GM10266 (cell line): ENCODE data around the gene INPP5A.

ENCODE experiments used
- DNase-seq: peaks from one replicate; pipeline ENCODE4 v3.0.0; 2012; ENCODE audit errors: extremely low spot score
- TF ChIP-seq, protein P1 (sequence below): IDR thresholded peaks from 2 replicates; pipeline ENCODE4 v1.5.1; 2012; ENCODE audit warnings: mild to moderate bottlenecking, low read depth; ENCODE audit not compliant: control insufficient read depth, insufficient read depth; ENCODE audit errors: missing control alignments

The INPP5A gene

DNA sequence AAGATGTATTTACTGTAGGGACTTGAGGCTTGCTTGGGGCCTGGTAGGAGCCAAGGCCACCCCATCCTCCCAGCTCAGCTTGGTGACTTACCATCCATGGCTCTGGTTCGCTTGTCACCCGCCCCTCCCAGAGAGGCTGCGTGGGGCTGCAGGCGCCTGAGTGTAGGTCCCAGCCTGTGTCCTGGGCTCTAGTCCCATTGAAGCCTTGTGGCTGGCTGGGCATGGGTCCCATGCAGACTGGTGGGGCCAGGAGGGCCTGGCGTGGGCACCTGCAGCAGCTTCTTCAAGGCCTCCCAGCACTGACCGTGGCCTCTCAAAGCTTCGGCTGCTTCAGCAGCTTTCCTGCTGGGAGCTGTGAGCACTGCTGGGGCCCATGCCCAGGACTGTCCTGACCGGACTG is 118.1 kb downstream of the INPP5A start:
- DNase-seq = no peak
- TF ChIP-seq, protein P1, sequence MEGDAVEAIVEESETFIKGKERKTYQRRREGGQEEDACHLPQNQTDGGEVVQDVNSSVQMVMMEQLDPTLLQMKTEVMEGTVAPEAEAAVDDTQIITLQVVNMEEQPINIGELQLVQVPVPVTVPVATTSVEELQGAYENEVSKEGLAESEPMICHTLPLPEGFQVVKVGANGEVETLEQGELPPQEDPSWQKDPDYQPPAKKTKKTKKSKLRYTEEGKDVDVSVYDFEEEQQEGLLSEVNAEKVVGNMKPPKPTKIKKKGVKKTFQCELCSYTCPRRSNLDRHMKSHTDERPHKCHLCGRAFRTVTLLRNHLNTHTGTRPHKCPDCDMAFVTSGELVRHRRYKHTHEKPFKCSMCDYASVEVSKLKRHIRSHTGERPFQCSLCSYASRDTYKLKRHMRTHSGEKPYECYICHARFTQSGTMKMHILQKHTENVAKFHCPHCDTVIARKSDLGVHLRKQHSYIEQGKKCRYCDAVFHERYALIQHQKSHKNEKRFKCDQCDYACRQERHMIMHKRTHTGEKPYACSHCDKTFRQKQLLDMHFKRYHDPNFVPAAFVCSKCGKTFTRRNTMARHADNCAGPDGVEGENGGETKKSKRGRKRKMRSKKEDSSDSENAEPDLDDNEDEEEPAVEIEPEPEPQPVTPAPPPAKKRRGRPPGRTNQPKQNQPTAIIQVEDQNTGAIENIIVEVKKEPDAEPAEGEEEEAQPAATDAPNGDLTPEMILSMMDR = no peak

DNA sequence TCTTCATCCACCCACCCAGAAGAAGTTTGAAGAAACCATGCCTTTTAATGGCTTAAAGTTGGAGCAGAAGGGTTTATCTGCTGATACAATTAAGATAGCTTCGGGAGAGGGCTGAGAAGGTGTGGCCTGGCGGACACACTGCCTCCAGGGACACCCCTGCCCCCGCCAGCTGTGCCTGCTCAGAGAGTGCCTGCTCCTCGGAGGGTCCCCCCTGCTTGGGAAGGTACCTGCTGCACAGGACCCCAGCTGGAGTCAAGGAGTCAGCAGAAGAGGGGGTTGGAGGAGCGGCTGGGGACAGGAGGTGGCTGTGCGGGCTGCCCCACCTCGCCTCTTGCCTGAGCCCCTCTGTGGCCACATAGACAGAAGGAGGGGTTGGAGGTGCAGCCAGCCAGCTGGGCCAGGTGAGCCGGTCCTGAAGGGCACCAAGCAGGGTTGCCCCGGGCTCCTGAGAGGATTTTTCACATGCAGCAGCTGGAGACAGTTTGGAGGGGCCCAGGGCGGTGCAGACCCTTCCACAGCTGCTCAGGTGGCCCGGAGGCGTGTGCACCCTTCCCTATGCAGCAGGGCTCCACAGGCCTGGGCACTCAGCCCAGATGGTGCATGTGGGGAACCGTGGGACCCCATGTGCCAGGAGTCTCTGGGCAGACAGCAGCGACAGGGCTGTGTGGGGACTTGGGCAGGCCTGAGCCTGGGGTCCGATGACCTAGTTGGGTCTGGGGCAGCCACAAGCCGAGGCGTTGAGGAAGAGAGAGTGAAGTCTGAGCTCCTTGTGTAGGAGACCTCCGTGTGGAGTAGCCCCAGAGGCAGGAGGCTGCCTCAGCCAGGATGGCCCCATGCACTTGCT is 118.9 kb downstream of the INPP5A start:
- no peak for DNase-seq
- TF ChIP-seq, protein P1 = no peak

DNA sequence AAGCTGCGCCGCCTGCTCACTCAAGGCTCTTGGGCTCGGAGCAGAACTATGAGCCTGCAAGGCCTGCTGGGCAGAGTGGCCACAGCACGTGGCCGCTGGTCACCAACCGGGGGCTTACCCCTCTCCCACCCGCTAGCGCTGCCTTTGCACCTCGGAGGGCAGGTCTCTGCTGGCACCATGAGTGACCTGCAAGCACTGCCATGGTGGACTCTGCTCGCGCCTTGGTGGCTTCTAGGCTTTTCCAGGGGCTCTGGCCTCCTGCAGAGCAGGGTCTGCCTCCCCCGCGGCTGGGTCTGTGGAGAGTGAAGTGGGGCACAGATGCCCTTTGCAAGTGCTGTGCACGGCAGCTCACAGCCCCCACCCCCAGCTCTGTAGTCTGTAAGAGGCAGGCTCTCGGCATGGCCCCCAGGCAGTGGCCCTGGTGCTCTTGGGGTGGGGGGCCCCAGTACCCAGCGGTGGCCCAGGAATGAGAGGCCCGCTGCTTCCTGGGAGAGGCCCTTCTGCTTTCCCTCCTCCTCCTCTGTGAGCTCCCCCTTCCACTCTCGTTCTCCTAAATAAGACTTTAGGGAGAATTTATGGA is 119.6 kb downstream of the INPP5A start:
- DNase-seq = no peak

DNA sequence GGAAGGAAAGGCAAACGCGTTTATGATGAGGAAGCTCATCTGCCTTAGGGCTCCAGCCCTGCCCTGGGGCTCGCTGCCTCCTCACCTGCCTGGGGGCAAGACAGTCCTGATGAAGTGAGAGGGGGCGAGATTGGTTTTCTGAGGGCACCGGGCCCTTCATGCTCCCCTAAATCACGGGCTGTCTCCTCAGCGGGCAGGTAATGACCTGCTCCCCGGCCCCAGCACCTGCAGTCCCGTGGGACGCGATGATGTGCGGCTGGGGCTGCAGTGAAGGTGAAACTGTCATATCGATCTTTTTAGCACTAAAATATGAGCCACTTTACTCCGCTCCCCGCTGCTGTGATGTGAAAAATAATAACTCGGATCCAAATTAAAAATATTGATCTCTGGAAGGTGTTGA is 120.2 kb downstream of the INPP5A start:
- TF ChIP-seq, protein P1 = no peak
- no peak for DNase-seq

More for the DNA sequence above, 119.6 kb downstream of the INPP5A start:
- TF ChIP-seq, protein P1 = no peak

DNA sequence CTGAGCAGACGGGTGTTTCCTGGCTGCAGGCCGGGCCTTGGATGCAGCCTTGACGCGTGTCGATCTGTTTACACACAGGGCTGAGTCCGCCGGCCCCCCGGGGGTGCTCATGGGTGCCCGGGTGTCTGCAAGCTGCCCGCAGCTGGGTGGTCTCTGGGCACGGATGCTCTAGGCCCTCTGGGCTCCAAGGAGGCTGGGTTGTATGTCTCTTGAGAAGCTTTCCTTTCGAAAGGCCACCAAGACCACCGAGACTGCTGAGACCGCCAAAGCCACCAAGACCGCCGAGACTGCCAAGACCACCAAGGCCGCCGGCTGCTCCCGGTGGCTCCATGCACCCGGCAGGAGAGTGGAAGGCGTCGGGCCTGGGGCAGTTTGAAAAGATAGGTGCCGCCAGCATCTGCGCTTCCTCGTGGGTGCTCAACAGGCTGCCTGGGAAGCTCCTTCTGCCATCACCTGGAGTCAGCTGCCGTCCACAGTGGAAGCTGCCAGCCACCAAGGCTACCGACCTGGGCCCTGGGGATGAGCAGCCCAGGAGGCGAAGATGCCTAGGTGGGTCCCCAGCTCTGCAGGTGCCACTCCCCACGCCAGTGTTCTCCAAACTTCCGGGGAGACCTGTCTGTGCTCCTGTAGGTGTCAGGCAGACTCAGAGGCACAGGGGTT is 121.1 kb downstream of the INPP5A start:
- no peak for DNase-seq
- TF ChIP-seq, protein P1 = no peak

DNA sequence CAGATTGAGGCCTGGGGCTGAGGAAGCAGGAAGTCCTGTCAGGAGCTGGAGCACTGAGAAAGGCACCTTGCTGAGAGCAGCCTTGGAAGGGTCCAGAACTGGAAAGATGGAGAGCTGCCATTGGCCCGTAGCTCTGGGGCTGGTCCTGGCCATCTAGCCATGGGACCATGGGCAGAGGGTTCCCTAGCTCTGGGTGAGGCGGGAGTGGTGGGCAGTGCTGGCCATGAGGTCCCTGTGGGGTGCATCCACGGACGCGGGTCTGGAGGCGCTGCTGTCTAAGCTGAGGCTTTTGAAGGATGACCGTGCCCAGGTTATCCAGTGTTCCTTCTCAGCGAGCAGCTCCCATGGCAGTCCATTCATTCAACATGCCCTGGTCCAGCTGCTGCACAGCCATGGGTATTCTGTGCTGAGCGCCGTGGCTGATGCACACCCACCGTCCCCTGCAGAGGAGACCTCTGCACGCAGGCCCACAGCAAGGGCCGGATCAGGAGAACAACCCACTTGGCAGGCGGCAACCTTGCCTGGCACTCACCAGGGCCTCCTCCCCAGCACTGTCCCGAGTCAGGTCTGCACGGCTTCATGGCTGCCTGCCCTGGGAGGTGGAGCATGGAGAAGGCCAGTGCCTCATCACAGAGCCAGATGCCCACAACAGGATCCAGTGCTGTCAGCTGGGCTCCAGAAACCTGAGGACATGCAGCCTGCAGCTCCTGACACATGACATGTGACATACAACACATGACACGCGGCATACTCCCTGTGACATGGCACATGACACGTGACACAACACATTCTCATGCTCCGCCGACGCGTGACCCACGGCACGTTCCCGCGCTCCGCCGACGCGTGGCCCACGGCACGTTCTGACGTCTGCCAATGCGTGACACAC is 121.9 kb downstream of the INPP5A start:
- TF ChIP-seq, protein P1 = no peak
- DNase-seq = no peak
